ENCODE results near the gene ESPN. TPM values are rescaled to one million over a fixed set of nuclear protein-coding genes. Genes with fewer than 3 reads are reported as not detected.
A peak's percentile ranks its signal among the peaks of the same experiment; 100 is the strongest.

Gene ESPN
- total and polyA plus RNA-seq, 2 of the 8 experiments (the other 6 are each of a cell fraction or from before 2014, with no cell fraction given), result 5.2 to 16.3 TPM

DNA sequence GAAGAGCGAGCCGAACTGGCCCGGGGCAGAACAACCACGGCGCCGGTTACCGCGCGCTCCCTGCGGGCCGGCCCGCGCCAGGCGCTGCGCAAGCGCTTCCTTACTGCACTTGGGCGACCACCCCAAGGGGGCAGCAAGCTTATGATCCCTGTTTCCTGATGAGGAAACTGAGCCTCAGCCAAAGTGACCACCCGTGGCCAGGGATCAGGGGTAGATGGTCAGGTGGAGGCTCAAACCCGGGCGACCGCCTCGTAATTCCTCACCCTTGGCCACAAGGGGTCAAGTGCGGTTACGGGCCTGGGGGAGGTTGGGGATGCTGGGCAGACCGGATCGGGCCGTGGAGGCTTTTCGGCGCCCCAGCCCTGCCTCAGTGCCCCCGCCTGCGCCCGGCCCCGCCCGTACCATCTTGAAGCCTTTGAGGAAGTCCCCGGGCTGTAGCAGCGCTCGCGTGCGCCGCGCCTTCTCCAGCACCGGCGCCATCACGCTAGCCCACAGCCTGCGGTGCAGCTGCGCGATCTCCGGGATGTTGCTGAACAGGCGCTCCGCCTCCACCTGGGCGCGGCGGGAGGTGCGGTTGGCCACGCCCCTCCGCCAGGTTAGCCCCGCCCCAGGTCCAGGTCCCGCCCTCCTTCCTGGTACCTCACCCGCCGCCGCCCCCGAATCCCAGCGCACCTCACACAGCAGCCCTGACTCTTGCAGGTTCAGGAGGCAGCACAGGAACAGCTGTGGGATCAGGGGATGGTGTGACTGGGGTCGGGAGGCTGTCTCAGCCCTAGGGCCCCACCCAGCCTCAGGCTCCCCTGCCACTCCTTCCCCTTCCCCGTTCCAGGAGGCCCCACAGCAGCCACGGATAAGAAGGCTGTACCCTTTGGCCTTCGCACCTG is 46.8 kb downstream of the ESPN start:
- Histone ChIP-seq H2BK20ac (ENCODE audit: low read length) (no peak overlapping the region), H4K91ac (replicated peaks; ENCODE audit: insufficient read length, low read length) (no peak overlapping the region), H3K27ac (ENCODE audit: low read depth, low read length) (no peak overlapping the region), H3K9ac (replicated peaks in 1 of 4; ENCODE audit: extremely low read depth in 1 of 4, low read depth in 3 of 4, low read length in 3 of 4) (no peak overlapping the region), H2BK120ac (replicated peaks; ENCODE audit: low read depth, low read length) (no peak overlapping the region), H3K36me3 (ENCODE audit: control insufficient read depth in 2 of 4, insufficient read depth in 4 of 4, low read length in 3 of 4) (peaks cover 5 to 24% (median 11%) of the 10 kb centered on the region in 4 experiments; a peak in 5 of 8 replicates), H3K14ac (ENCODE audit: insufficient read length) (no peak overlapping the region), H2BK12ac (ENCODE audit: low read depth, low read length) (peak overlapping the region; percentile 60; the same call in 1 of the 2 replicates), H3K4me2 (ENCODE audit: insufficient read depth in 1 of 2, low read depth in 2 of 2, low read length in 2 of 2) (peak overlapping the region; percentile 42 to 55; a peak in 3 of 4 replicates), H3K4me3 (ENCODE audit: extremely low read depth in 1 of 4, insufficient read depth in 2 of 4, low read depth in 3 of 4, low read length in 4 of 4) (peak overlapping the region; percentile 4 to 48 (median 17); a peak in 4 of 8 replicates), H2BK5ac (ENCODE audit: low read depth, low read length) (0 out of 2 replicates have a peak overlapping the region, but pooled peaks have one; percentile 24), H3K79me2 (ENCODE audit: control insufficient read depth in 1 of 2, insufficient read depth in 2 of 2, low read length in 2 of 2) (no peaks in the 10 kb centered on the region), H3K79me1 (ENCODE audit: low read depth, low read length) (no peaks in the 10 kb centered on the region), H4K20me1 (replicated peaks in 1 of 2; ENCODE audit: control insufficient read depth in 1 of 2, insufficient read depth in 2 of 2, low read length in 2 of 2) (peaks cover 5 to 12% of the 10 kb centered on the region in 2 experiments), H2BK15ac (ENCODE audit: low read length) (peak overlapping the region; percentile 61; the same call in 1 of the 2 replicates), H3K9me3 (ENCODE audit: insufficient read depth in 2 of 2, low read depth in 1 of 2, low read length in 1 of 2) (no peaks in the 10 kb centered on the region), H2AK5ac (ENCODE audit: low read depth, low read length) (0 out of 2 replicates have a peak overlapping the region, but pooled peaks have one; percentile 9), H3K4me1 (replicated peaks in 1 of 4; ENCODE audit: control insufficient read depth in 3 of 4, insufficient read depth in 4 of 4, low read length in 3 of 4) (peaks cover 0 to 21% (median 12%) of the 10 kb centered on the region in 4 experiments; a peak in 6 of 7 replicates), H4K8ac (ENCODE audit: extremely low read depth, insufficient read depth, low read length) (peak overlapping the region; percentile 60; the same call in 1 of the 2 replicates), H3K18ac (ENCODE audit: extremely low read depth, low read length) (peak overlapping the region; percentile 60; the same call in 1 of the 2 replicates), H4K5ac (ENCODE audit: insufficient read length, low read depth, low read length) (no peak overlapping the region), H3K23me2 (ENCODE audit: low read depth, low read length) (no peaks in the 10 kb centered on the region), H3K27me3 (replicated peaks in 1 of 4; ENCODE audit: control insufficient read depth in 3 of 4, extremely low read depth in 1 of 4, insufficient read depth in 3 of 4, low read length in 3 of 4) (peaks cover 0 to 3% (median 0%) of the 10 kb centered on the region in 4 experiments; a peak in 1 of 7 replicates), H3K4ac (replicated peaks; ENCODE audit: insufficient read length, low read depth, low read length) (no peak overlapping the region), H3K23ac (ENCODE audit: insufficient read length) (no peak overlapping the region), H3K56ac (replicated peaks; ENCODE audit: insufficient read length, low read depth, low read length) (no peak overlapping the region), H2AFZ (ENCODE audit: low read length) (no peak overlapping the region)
- DNase-seq (ENCODE audit: low read depth in 1 of 2, low spot score in 2 of 2) (peak in 1 of 2 experiments; percentile 87), FAIRE-seq (no peak)
- CTCF ChIA-PET (ENCODE audit: partially characterized antibody), result interaction anchor here (0.7 to 6.1 kb wide), 25 partner anchors 9 to 414 kb away, joined by 3 to 79 read pairs (median 5); partner anchors contain the start of gene PLEKHG5
- 84% methylated on average over 18 of the region's 67 CpGs; no CpG with 5 or more reads in 1 of the 2 experiments for WGBS, 2 experiments (ENCODE audit: extremely low coverage in 1 of 2, insufficient coverage in 1 of 2, insufficient read length in 1 of 2, insufficient replicate concordance in 2 of 2, low coverage in 1 of 2, low lambda C conversion rate in 2 of 2, missing lambda C conversion rate in 1 of 2)
- POLR2A ChIA-PET (ENCODE audit: partially characterized antibody), result interaction anchor here (0.6 to 13.7 kb wide), 7 partner anchors 9 to 141 kb away, joined by 3 to 123 read pairs (median 3); no protein-coding TSS in a partner anchor
- TF ChIP-seq SP1 (IDR thresholded peaks at IDR 0.05; ENCODE audit: low read depth, low read length) (no peak), YY1 (IDR thresholded peaks at IDR 0.05; ENCODE audit: low read depth, low read length) (no peak), POLR2AphosphoS5 (IDR thresholded peaks at IDR 0.05; ENCODE audit: low read depth, low read length) (no peak), MAFK (IDR thresholded peaks at IDR 0.05; ENCODE audit: low read depth, low read length) (no peak), RNF2 (IDR thresholded peaks at IDR 0.05; ENCODE audit: borderline replicate concordance, low read depth, low read length, missing control alignments, poor library complexity, severe bottlenecking) (no peak)
- TF ChIP-seq, protein P1, sequence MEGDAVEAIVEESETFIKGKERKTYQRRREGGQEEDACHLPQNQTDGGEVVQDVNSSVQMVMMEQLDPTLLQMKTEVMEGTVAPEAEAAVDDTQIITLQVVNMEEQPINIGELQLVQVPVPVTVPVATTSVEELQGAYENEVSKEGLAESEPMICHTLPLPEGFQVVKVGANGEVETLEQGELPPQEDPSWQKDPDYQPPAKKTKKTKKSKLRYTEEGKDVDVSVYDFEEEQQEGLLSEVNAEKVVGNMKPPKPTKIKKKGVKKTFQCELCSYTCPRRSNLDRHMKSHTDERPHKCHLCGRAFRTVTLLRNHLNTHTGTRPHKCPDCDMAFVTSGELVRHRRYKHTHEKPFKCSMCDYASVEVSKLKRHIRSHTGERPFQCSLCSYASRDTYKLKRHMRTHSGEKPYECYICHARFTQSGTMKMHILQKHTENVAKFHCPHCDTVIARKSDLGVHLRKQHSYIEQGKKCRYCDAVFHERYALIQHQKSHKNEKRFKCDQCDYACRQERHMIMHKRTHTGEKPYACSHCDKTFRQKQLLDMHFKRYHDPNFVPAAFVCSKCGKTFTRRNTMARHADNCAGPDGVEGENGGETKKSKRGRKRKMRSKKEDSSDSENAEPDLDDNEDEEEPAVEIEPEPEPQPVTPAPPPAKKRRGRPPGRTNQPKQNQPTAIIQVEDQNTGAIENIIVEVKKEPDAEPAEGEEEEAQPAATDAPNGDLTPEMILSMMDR (IDR thresholded peaks at IDR 0.05; ENCODE audit: control extremely low read depth in 1 of 3, insufficient read depth in 1 of 3, low read depth in 1 of 3, low read length in 3 of 3), result peak in 1 of 3 experiments; percentile 22; a peak in 2 of 4 replicates

Data from H1 (cell line).